ENCODE results near the gene ARHGEF10L.

Gene ARHGEF10L

GRCh38 chr1:17690906-17691634 is 151.6 kb downstream of the ARHGEF10L start:
- no peak for TF ChIP-seq CTCF (conservative IDR thresholded peaks at IDR 0.05; ENCODE audit: low read depth, low read length)
- peak; percentile 14 for DNase-seq (ENCODE audit: low read depth)
- H3K4me3 ChIP-seq (ENCODE audit: low read depth, low read length), result no peak overlapping the region

GRCh38 chr1:17692645-17693044 is 153.1 kb downstream of the ARHGEF10L start:
- no peak for TF ChIP-seq CTCF (conservative IDR thresholded peaks at IDR 0.05; ENCODE audit: low read depth, low read length)

GRCh38 chr1:17696417-17697301 is 157.2 kb downstream of the ARHGEF10L start:
- H3K4me3 ChIP-seq (ENCODE audit: low read depth, low read length), result no peak overlapping the region
- peak; percentile 87 for DNase-seq (ENCODE audit: low read depth)
- peak; percentile 73 for TF ChIP-seq CTCF (conservative IDR thresholded peaks at IDR 0.05; ENCODE audit: low read depth, low read length)

More at GRCh38 chr1:17692645-17693044, 153.1 kb downstream of the ARHGEF10L start:
- DNase-seq (ENCODE audit: low read depth), result no peak
- H3K4me3 ChIP-seq (ENCODE audit: low read depth, low read length), result no peak overlapping the region

- H3K4me3 ChIP-seq (ENCODE audit: low read depth, low read length), result no peak overlapping the region
- no peak for DNase-seq (ENCODE audit: low read depth)
- no peak for TF ChIP-seq CTCF (conservative IDR thresholded peaks at IDR 0.05; ENCODE audit: low read depth, low read length)
Measured at GRCh38 chr1:17697458-17697857, 158.0 kb downstream of the ARHGEF10L start.

- no peak overlapping the region for H3K4me3 ChIP-seq (ENCODE audit: low read depth, low read length)
- no peak for DNase-seq (ENCODE audit: low read depth)
- no peak for TF ChIP-seq CTCF (conservative IDR thresholded peaks at IDR 0.05; ENCODE audit: low read depth, low read length)
Measured at GRCh38 chr1:17699581-17699980, 160.1 kb downstream of the ARHGEF10L start.

GRCh38 chr1:17700945-17701810 is 161.7 kb downstream of the ARHGEF10L start:
- H3K4me3 ChIP-seq (ENCODE audit: low read depth, low read length), result no peak overlapping the region
- TF ChIP-seq CTCF (conservative IDR thresholded peaks at IDR 0.05; ENCODE audit: low read depth, low read length), result no peak
- no peak for DNase-seq (ENCODE audit: low read depth)

All from choroid plexus epithelial cell (primary cell).